GM12801 (cell line): Measurements from ENCODE around the gene PSMC3IP.

Source experiments
- CTCF ChIP-seq: IDR thresholded peaks from one replicate; pipeline ENCODE4 v1.5.1; 2011; ENCODE audit warnings: control low read depth; ENCODE audit not compliant: insufficient read length; ENCODE audit errors: extremely low read depth

PSMC3IP gene

GRCh38 chr17:42609182-42609813 lies 31.8 kb upstream of the PSMC3IP start, which contains the start of the genes RETREG3 and TUBG1:
TSS of gene RETREG3 (minus strand) at chr17:42609374. CDS start at chr17:42609324, 50 bp downstream.
TSS of gene TUBG1 (plus strand) at chr17:42609683. CDS start at chr17:42609738, 55 bp downstream.
- TF ChIP-seq CTCF = no peak

GRCh38 chr17:42608305-42609181 lies 31.0 kb upstream of the PSMC3IP start:
- TF ChIP-seq CTCF = no peak

GRCh38 chr17:42607769-42608168 lies 30.2 kb upstream of the PSMC3IP start:
- TF ChIP-seq CTCF = no peak

- no peak for TF ChIP-seq CTCF
Measured at GRCh38 chr17:42603318-42603717, 25.8 kb upstream of the PSMC3IP start.

- no peak for TF ChIP-seq CTCF
Measured at GRCh38 chr17:42598905-42599304, 21.4 kb upstream of the PSMC3IP start.

GRCh38 chr17:42596386-42596785 lies 18.9 kb upstream of the PSMC3IP start:
- no peak for TF ChIP-seq CTCF

GRCh38 chr17:42591411-42591810 lies 13.9 kb upstream of the PSMC3IP start:
- no peak for TF ChIP-seq CTCF
